HL-60 (cell line): Measurements from ENCODE around the gene SASH1.

Experiments used
- POLR2AphosphoS5 ChIP-seq: IDR thresholded peaks from 2 replicates; pipeline ENCODE4 v1.6.1; 2012; ENCODE audit warnings: low read depth
- TF ChIP-seq, protein P1 (sequence below): IDR thresholded peaks from 2 replicates; pipeline ENCODE4 v1.6.1; 2012; ENCODE audit warnings: low read depth; ENCODE audit not compliant: insufficient replicate concordance
- TF ChIP-seq, protein P2 (sequence below): IDR thresholded peaks from one replicate; pipeline ENCODE4 v1.5.1; 2011; ENCODE audit warnings: low read length, control low read depth, inconsistent platforms; ENCODE audit not compliant: insufficient read depth

DNA sequence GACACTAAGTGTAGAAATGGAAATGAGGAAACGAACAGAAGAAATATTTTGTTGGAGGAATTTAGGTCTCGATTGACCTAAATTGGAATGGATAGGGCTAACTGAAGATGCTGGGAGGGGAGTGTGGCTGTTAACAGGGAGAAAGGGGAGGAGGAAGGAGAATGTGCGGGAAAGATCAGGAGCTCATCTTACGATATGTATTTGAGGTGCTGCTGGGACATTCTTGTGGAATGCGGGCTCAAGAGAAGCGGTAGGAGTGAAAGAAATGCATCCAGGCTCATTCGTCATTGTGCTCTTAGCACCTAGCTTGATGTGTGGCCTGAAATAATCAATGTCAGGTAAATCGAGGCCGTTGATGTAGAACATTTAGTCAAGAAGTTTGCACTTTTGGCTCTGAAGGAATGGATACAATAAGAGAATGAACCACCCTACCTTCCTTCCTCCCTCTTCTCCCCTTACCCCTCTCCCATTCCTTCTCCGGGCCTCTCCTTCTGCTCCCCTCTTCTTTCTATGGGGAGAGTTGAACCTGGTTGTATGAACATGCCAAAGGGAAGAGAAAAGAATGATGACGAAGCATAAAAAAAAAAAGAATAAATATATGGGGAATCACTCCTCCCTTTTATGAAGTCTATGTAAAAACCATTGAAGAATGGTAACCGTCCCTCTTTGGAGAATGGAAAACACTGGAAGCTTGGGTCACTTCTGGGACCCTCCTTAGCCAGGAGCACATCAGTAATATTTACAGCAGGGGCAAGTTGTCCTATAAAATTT is 70.9 kb downstream of the SASH1 start:
- TF ChIP-seq, protein P1, sequence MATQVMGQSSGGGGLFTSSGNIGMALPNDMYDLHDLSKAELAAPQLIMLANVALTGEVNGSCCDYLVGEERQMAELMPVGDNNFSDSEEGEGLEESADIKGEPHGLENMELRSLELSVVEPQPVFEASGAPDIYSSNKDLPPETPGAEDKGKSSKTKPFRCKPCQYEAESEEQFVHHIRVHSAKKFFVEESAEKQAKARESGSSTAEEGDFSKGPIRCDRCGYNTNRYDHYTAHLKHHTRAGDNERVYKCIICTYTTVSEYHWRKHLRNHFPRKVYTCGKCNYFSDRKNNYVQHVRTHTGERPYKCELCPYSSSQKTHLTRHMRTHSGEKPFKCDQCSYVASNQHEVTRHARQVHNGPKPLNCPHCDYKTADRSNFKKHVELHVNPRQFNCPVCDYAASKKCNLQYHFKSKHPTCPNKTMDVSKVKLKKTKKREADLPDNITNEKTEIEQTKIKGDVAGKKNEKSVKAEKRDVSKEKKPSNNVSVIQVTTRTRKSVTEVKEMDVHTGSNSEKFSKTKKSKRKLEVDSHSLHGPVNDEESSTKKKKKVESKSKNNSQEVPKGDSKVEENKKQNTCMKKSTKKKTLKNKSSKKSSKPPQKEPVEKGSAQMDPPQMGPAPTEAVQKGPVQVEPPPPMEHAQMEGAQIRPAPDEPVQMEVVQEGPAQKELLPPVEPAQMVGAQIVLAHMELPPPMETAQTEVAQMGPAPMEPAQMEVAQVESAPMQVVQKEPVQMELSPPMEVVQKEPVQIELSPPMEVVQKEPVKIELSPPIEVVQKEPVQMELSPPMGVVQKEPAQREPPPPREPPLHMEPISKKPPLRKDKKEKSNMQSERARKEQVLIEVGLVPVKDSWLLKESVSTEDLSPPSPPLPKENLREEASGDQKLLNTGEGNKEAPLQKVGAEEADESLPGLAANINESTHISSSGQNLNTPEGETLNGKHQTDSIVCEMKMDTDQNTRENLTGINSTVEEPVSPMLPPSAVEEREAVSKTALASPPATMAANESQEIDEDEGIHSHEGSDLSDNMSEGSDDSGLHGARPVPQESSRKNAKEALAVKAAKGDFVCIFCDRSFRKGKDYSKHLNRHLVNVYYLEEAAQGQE = no peak
- TF ChIP-seq, protein P2, sequence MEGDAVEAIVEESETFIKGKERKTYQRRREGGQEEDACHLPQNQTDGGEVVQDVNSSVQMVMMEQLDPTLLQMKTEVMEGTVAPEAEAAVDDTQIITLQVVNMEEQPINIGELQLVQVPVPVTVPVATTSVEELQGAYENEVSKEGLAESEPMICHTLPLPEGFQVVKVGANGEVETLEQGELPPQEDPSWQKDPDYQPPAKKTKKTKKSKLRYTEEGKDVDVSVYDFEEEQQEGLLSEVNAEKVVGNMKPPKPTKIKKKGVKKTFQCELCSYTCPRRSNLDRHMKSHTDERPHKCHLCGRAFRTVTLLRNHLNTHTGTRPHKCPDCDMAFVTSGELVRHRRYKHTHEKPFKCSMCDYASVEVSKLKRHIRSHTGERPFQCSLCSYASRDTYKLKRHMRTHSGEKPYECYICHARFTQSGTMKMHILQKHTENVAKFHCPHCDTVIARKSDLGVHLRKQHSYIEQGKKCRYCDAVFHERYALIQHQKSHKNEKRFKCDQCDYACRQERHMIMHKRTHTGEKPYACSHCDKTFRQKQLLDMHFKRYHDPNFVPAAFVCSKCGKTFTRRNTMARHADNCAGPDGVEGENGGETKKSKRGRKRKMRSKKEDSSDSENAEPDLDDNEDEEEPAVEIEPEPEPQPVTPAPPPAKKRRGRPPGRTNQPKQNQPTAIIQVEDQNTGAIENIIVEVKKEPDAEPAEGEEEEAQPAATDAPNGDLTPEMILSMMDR = no peak
- TF ChIP-seq POLR2AphosphoS5 = no peak
